ENCODE results near the gene BCL11B.

BCL11B gene

DNA sequence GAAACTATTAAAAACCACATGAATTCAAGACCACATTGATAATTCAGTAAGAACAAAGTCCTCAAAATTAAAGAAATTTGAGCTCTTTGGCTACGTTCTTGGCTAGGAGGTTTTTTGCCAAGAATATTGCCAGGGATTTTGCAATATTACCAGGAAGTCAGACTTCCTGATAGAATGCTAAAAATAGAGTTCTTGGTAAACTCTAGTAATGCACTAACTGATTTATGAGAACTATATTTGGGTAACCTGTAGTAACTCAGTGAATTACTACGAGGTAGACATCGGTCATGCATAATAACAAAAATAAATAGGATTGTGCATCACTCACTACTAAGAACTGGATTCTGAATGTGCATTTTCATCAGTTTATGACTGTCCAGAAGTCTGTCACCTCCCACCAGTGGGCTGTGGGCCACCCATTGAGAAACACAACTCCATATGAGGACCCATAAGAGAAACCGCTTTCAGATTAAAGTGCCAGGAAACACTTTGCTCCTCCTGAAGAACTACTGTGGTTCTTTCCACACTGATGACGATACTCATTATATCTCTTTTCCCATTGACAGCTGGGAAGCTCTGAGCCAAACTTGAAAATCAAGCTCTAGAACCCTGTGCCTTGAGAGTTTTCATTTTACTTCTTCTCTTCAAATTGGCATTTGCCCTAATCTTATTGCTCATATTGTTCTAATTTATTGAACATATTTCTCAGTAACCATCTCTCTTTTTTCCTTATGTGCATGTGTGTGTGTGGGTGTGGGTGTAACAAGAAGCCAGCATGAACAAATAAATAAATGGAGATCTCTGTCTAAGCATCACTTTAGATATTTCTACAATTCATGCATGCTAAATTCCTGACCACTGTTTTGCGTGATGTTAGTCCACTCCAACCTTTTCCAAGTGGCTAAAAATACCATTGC lies 116.6 kb downstream of the BCL11B start:
- no peak for DNase-seq

DNA sequence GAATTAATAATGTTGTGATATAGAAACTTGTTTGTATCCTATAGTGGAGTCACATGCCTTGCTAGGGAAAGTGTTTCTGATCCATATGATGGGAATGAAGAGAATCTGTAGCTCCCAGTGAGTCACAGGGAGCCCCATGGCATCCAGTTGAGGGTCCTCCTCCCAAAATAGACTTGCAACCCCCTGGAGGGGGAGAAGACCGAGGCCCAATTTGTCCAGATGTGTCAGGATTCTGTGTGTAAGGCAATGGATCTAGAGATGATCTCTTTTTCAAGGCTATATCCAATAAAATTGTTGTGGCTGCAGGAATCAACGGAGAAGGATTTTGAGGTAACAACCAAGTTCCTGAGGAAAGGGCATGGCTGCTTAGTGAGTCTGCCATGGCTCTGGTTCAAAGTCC lies 121.8 kb downstream of the BCL11B start:
- no peak for DNase-seq

DNA sequence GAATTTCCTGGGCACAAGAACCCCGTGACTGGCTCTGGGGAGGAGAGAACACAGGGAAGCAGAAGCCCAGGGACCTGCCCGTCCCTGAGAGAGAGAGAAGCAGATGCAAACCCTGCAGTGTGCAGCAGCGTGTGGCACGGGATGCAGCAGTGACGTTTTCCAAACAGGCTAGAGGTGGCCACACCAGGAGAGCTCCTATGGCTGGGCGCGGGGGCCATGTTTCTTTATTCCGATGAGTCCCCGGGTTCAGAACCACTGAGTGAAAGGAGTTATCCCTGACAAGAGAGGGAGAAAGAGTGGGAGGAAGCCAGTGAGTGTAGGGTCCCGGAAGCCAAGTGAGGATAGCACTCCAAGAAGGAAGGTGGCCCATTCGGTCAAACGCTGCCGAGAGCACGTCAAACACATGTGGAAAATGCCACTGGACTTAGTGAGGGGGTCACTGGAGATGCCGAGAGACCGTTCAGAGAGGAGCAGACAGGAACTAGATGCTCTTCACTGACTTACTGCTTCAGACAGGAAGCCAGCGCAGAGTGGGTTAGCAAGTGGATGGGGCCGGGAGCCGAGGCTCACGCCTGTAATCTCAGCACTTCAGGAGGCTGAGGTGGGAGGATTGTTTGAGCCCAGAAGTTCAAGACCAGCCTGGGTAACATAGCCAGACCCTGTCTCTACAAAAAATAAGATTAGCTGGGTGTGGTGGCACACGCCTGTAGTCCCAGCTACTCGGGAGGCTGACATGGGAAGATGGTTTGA lies 123.0 kb downstream of the BCL11B start:
- no peak for DNase-seq

DNA sequence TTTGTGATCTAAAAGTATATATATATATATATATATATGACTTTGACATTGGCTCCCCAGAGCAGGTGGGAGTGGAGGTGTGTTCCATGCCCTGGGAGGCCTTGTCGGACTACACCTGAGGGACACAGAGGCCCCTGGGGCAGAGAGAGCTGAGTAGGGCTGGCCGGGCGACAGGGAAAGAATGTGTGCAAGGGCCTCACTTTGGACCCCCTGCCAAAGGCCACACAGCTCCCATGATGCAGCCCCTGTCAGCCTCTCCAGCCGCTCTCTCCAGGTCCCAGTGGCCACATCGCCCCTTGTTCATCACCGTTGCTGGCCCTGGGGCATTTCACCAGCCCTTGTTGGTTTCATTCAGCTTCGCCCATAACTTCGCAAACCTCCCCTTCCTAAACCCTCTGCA lies 123.9 kb downstream of the BCL11B start:
- no peak for DNase-seq

DNA sequence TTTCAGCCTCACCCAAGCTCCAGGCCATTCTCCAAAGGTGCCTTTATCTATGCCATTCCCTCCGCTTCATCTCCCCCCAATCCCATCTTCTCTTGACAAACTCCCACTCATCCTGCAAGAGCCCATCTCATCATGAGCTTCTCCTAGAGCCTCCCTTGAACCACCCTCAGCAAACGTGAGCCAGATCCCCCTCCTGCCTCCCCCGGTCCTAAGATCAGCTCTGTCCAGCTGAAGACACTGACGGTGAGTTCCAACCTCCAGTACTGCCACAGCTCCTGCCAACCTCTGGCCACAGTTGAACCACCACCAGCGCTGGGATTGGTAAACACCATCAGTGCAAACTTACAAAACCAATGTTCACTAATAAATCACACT lies 124.6 kb downstream of the BCL11B start:
- no peak for DNase-seq

DNA sequence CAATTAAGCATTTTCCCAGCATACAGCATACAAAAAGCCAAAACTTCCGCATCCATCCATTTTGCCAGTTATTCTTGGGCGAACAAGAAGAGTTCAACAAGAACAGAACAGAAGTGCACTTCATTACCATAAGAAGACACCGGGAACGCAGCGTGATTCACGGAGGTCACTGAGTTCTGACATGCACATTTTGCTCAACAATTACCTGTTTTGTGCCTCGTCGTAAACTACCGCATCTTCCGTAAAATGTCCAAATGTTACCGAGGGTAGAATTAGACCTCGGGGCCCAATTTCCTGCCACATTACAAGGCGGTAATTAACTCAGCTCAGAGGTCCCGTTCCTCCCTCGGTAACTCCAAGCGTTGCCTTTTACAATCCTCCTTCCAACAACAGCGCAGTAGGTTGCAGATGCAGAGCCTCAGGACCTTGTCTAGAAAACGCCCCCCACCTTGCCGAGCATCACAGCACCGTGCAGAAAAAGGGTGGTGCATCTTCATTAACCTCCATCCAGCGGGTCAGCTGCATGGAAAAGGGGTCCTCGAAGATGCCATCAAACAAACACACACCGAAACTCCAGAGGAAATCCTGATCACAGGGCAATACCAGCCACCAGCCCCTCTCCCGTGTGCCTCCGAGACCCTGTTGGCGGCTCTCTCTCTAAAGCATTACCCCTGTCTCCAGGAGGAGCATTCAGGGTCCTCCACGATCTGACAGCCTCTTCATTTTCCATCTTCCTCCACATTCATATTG lies 125.2 kb downstream of the BCL11B start:
- no peak for DNase-seq

DNA sequence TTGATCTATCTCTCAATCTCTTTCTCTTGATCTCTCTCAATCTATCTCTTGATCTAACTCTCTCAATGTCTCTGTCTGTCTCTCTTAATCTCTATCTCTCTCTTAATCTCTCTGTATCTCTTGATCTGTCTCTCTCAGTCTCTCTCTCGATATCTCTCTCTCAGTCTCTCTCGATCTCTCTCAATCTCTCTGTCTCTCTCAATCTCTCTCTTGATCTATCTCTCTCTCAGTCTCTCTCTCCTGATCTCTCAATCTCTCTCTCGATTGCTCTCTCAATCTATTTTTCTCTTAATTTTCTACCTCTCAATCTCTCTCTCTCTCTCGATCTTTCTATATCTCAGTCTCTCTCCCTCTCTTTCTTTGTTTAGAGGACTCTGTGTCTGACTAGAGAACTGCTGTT lies 126.7 kb downstream of the BCL11B start:
- DNase-seq, result no peak

DNA sequence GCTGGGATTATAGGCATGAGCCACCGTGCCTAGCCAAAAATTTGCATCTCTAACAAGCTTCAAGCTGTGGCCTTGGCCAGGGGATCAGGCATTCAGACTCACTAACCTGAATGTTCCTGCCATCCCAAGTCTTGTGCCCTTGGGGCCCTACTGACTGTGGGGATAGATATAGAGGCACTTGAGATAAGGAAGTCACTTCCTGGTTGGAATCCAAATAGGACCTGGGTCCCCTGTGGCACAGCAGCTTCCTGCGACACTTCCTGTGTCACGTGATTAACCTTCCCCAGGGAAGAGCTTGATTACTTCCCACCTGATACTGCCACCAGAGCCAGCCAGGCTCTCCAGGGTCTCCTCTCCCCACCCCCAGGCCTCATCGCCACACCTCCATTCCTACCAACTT lies 128.2 kb downstream of the BCL11B start:
- no peak for DNase-seq

DNA sequence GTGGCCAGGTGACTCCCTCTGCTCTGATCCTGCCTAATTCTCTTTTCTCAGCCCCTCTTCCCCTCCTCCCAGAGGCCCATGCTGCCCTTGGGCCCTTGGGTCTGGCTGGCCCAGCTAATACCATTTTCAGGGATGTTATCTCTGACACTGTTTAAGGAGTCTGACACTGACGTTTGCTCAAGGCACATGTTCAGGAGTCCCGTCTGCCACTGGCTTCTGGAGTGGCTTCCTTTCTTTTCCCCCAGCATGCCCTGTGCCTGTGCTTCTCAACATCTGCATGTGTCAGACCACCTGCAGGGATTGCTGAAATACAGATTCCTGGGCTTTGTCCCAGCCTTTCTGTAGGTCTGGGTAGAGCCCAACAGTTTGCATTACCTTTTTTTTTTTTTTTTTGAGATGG lies 128.9 kb downstream of the BCL11B start:
- no peak for DNase-seq

DNA sequence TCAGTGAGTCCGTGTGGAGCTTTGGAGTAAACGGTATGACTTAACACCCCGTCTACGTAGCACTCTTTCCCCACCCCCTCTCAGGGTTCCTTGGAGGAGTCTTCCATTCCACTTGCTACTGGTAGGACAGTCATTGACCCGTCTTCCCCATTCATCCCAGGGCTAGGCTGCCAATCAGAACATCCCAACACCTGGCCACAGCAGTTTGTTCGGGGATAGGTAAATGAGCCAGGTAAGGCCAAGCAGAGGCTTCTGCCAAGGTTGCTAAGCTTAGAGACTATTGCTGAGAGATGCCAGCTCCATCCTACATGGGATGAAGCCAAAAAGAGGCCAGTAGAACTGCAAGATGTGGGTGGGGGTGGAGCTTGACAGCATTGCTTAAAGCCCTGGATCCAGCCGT lies 130.8 kb downstream of the BCL11B start:
- no peak for DNase-seq

DNA sequence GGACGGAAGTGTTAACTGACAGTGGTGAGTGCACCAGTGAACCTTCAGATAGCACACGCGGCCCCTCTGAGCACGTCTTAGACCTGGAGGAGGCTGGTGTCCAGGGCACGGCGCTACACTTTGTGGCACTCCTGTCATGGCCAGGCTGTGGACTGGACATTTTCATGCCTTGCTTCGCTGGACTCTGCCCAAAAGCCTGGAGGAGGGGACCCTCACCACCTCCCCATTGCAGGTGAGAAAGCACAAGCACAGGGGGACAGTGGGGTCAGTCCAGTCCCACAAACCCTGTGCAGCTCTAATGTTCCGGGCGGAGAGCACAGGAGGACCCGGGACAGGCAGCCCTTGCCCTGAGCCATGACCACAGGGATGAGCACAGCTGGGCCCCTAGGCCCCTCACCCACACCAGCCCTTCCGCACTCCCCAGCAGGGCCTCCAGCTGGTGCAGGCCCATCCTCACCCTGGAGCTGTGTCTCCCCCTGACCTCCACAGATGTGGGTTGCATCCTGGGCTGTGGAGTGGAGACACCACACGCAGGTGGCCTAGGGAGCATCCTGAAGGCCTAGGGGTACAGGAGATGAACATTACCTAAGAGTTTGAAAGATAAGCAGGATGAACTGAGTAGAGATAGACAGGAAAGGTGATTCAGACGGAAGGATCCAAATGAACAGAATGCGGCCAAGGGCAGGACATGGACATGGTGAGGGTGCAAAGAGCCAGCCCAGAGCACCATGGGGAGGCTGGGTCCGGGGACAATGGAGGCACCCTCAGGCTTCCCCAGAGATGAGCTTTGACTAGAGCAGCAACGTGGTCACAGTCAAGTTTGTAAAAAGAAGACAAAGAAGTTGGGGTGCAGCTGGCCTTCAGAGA lies 132.8 kb downstream of the BCL11B start:
- DNase-seq, result no peak

DNA sequence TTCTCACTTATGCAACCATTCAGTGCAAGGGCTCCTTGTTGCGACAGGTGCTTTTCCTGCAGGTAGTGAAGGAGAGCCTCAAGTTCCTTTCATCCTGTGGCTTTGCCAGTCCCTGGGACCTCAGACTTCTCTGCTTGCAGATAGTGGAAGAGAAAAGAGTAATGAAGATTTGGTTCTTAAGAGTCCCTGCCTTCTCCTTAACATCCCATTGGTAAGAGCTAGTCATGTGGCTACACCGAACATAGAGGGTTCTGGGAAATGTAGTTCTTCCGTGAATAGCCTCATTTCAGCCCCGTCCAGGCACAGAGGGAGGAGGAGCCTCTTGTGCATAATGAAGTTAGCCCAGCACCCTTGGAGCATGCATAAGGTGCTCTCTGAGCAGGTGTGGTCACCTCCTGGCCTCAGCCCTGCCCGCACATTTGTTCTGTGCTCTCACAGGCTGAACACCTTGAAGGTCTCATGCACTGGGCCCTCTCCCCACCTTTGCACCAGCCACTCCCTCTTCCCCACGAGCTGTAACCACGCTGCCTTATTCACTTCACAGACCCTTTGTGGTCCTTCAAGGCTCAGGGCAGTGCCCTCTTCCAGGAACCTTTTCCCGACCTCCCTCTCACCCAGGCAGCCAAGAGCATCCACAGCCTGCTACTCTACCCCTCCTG lies 134.0 kb downstream of the BCL11B start:
- DNase-seq, result no peak

DNA sequence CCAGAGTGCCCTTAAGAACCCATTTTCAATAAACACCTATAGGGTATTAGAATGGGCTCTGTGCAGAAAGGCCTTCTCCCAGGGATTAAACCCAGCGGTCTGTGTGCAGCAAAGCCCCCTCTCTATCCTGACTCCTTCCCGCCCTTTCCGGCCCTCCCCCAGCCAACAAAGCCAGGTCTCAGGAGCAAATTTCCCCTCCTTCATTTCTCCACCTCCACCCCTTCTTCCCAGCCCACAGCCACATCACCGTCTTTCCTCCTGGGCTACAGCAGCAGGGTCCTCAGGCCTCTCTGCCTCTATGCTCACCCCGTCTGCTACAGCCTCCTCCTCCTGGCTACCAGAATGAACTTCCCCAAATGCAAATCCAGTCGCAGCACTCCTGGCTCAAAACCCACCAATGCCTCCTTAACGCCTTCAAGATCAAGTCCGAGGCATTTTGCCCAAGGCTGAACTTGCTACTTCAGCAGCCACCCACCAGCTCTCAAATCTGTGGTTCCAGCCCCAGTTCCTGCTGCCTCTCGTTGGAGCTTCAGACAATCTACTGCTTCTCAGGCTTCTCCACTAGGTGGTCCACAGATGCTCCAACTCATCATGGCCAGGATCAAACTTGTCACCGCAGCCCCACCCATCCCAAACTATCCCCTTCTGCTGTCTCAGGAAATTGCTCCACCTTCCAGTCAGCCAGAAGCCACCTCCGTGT lies 134.8 kb downstream of the BCL11B start:
- DNase-seq, result no peak

DNA sequence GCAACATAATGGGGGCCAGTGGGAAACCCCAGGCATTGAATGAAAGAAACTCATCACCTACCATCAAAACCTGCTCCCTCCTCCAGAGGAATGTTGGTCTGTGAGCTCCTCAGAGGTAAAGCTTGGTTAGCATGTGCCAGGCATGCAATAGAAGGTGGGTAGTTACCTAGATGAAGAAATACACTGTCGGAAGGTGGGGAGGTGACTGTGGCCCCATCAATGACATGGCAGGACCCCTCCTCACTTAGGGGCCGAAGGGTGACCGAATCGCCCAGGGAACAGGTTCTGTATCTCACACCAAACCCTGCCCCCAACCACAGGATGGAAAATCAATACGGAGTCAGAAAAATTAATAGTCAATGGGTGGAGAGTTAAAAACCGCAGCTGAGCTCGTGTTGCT lies 135.6 kb downstream of the BCL11B start:
- no peak for DNase-seq

DNA sequence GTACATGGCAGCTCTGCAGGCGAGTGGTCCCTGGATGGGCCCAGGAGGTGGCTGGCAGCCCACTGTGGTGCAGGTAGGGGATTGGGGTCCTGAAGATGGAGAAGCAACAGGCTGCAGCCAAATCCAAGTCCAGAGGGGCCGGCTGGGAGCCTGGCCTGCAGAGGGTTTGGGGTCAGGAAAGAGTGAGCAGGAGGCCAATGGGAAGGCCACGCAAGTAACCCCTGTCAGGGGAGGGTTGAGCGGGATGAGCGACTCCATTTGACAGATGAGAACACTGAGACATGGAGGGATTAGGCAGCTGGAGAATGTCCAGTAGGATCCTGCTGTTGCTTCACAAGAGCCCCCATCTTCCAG lies 136.0 kb downstream of the BCL11B start:
- DNase-seq, result no peak

DNA sequence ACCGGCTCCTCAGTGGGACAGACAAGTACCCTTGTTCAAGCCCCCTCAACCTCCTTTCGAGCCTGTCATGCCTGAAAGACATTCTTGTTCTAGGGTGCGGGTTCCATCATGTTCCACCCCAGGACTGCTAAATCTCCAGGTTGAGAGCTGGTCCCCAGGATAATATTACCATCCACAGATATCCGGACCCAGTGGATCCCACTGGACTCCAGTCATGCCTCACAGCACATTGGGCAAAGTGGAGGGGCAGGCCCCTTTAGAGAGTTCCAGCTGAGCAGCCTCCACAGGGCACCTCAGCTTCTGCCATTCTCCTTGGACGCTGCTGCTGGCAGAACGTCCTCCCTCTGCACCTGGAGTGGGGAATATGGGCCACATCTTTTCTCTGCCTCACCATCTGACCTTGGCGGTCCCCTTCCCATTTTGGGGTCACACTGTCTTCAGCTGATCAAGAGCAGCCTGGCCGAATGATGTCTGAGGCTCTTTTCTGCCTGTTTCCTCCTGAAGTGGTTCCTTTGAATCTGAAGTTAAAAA lies 137.4 kb downstream of the BCL11B start:
- DNase-seq, result no peak

DNA sequence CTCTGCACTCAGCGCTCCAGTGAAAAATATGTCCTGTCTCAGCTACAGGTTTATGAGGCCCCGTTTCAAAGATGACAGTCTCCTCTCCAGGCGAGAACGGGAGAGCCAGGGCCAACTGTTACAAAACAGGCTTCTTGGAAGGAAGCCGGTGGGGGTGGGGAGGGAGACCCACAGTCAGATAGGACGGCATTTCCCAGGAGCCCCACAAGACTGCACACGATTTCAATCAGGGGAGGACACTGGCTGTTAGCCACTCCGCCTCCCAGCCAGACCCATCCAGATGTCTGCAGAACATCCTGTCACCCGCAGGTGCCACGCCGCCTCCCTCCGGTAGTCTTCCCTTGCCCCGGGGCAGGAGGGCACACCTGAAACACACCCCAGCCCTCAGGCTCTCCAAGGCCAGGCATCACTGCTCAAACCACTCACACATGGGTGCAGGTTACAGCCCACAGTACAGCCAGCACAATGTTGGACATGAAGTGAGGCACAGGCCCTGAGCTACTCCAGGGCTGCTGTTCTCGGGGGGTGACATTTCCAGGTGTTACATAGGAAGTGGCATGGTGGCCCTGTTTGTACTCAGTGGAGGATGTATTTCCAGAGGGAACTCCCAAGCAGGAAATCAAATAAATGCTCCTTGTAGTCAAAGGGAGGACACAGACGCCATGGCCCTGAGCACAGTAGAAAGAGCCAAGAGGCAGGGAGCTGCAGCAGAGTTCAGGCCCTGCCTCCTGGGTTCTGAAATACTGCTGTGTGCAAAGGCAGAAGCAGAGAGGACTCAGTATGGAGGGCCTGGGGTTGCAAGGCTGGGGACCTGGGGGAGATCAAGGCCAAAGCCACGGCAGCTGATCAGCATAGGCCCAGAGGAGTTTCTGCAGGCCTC lies 138.1 kb downstream of the BCL11B start:
- no peak for DNase-seq

DNA sequence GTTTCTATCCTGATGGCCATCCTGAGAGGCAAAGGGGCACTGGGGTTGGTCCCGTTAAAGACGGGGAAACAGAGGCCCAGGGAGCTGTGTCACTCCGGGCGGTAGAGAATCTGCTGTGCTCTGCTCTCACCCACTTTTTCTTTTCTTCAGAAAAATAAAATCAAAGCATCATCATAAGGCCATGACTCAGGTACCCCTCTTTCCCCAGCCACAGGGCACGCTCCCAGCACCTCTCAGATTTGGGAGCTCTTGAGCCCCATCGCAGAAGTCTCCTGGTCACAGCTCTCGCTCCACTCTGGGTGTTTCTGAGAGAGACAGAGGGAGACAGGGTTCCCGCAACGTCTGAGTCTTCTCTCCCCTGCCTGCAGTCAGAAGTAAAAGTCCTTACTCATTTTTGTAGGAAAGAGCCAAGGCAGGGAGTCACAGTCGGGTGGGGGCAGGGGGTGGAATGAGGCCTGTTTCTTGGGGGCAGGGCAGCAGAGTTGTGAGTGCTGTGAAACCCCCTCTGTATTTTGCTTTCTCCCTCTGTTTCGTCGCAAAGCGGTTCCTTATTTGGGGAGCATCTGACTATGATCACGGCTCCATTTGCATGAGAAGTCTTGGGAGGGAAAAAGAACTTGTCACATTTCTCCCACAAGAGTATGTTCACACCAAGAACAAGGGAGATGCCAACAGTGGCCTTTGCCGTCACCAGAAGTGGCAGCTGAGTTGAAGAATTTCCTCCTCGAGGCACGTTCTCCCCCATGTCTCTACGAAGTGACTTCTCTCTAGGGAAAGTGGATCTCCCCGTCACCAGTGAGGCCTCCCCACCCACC lies 139.0 kb downstream of the BCL11B start:
- DNase-seq, result no peak

DNA sequence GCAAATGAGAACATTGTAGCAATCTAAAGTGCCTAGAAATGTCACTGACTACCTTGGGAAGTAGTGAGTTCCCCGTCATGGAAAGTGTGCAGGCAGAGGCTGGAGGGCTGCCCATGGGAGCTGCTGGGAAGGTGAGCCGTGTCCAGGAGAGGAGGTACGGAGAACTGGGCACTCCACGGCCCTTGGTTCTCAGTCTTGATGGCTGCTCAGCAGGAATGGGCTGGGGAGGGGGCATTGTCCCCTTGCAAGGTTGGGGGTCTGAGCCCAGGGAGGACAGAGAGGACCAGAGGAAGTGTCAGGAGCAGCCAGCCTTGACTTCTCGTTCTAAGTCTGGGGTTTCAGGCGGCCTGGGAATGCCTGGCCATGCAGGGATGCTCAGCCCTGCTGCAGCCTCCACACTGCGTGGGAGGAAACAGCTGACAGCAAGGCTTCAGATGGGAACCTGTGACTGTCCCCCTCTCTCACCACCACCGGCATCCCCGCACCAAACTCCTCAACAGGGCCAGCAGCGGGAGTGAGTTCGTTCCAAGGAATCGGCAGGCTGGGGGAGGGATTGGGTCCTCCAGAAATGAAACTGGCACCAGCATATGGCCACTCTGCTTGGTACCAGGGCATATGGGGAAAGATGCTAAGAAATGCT lies 140.2 kb downstream of the BCL11B start:
- no peak for DNase-seq

Measured in central memory CD4-positive, alpha-beta T cell (primary cell).